ENCODE measurements around the gene SLC38A1.

Gene SLC38A1

GRCh38 chr12:46144433-46144832 is 124.4 kb downstream of the SLC38A1 start:
- no peak for TF ChIP-seq EP300 (IDR thresholded peaks at IDR 0.05; ENCODE audit: borderline replicate concordance)
- TF ChIP-seq ZBTB7A (IDR thresholded peaks at IDR 0.05; ENCODE audit: low read depth), result no peak
- no peak for TF ChIP-seq MAX (IDR thresholded peaks at IDR 0.05)
- TF ChIP-seq FOXM1 (IDR thresholded peaks at IDR 0.05; ENCODE audit: borderline replicate concordance, low read depth), result no peak
- TF ChIP-seq NFIC (IDR thresholded peaks at IDR 0.05), result no peak
- no peak for TF ChIP-seq TCF12 (IDR thresholded peaks at IDR 0.05; ENCODE audit: low read depth)
- TF ChIP-seq EGR1 (IDR thresholded peaks at IDR 0.05), result no peak
- no peak for TF ChIP-seq RAD21 (IDR thresholded peaks at IDR 0.05; ENCODE audit: low read depth)
- no peak for TF ChIP-seq CREB1 (IDR thresholded peaks at IDR 0.05; ENCODE audit: low read depth)
- TF ChIP-seq USF1 (IDR thresholded peaks at IDR 0.05), result no peak
- TF ChIP-seq TAF1 (IDR thresholded peaks at IDR 0.05; ENCODE audit: low read depth), result no peak
- no peak for TF ChIP-seq REST (IDR thresholded peaks at IDR 0.05; ENCODE audit: low read depth)
- no peak for TF ChIP-seq CEBPB (IDR thresholded peaks at IDR 0.05)
- no peak for TF ChIP-seq YY1 (IDR thresholded peaks at IDR 0.05; ENCODE audit: low read depth)
- no peak for TF ChIP-seq TEAD4 (IDR thresholded peaks at IDR 0.05)

GRCh38 chr12:46136249-46136648 is 132.6 kb downstream of the SLC38A1 start:
- no peak for TF ChIP-seq TAF1 (IDR thresholded peaks at IDR 0.05; ENCODE audit: low read depth)
- no peak for TF ChIP-seq EP300 (IDR thresholded peaks at IDR 0.05; ENCODE audit: borderline replicate concordance)
- TF ChIP-seq REST (IDR thresholded peaks at IDR 0.05; ENCODE audit: low read depth), result no peak
- TF ChIP-seq TCF12 (IDR thresholded peaks at IDR 0.05; ENCODE audit: low read depth), result no peak
- no peak for TF ChIP-seq YY1 (IDR thresholded peaks at IDR 0.05; ENCODE audit: low read depth)
- TF ChIP-seq RAD21 (IDR thresholded peaks at IDR 0.05; ENCODE audit: low read depth), result no peak
- TF ChIP-seq CEBPB (IDR thresholded peaks at IDR 0.05), result no peak
- no peak for TF ChIP-seq FOXM1 (IDR thresholded peaks at IDR 0.05; ENCODE audit: borderline replicate concordance, low read depth)
- no peak for TF ChIP-seq CREB1 (IDR thresholded peaks at IDR 0.05; ENCODE audit: low read depth)
- no peak for TF ChIP-seq EGR1 (IDR thresholded peaks at IDR 0.05)

- TF ChIP-seq ZBTB7A (IDR thresholded peaks at IDR 0.05; ENCODE audit: low read depth) (no peak), EGR1 (IDR thresholded peaks at IDR 0.05) (no peak), TAF1 (IDR thresholded peaks at IDR 0.05; ENCODE audit: low read depth) (no peak), NFIC (IDR thresholded peaks at IDR 0.05) (no peak), FOXM1 (IDR thresholded peaks at IDR 0.05; ENCODE audit: borderline replicate concordance, low read depth) (no peak), REST (IDR thresholded peaks at IDR 0.05; ENCODE audit: low read depth) (no peak), MAX (IDR thresholded peaks at IDR 0.05) (no peak), YY1 (IDR thresholded peaks at IDR 0.05; ENCODE audit: low read depth) (no peak), CEBPB (IDR thresholded peaks at IDR 0.05) (no peak), EP300 (IDR thresholded peaks at IDR 0.05; ENCODE audit: borderline replicate concordance) (no peak), TCF12 (IDR thresholded peaks at IDR 0.05; ENCODE audit: low read depth) (no peak), CREB1 (IDR thresholded peaks at IDR 0.05; ENCODE audit: low read depth) (no peak), USF1 (IDR thresholded peaks at IDR 0.05) (no peak), RAD21 (IDR thresholded peaks at IDR 0.05; ENCODE audit: low read depth) (no peak), TEAD4 (IDR thresholded peaks at IDR 0.05) (no peak)
Observed at GRCh38 chr12:46135750-46136149, 133.1 kb downstream of the SLC38A1 start.

- TF ChIP-seq CREB1 (IDR thresholded peaks at IDR 0.05; ENCODE audit: low read depth), result no peak
- TF ChIP-seq MAX (IDR thresholded peaks at IDR 0.05), result no peak
- no peak for TF ChIP-seq FOXM1 (IDR thresholded peaks at IDR 0.05; ENCODE audit: borderline replicate concordance, low read depth)
- no peak for TF ChIP-seq TAF1 (IDR thresholded peaks at IDR 0.05; ENCODE audit: low read depth)
- no peak for TF ChIP-seq USF1 (IDR thresholded peaks at IDR 0.05)
- no peak for TF ChIP-seq EGR1 (IDR thresholded peaks at IDR 0.05)
- no peak for TF ChIP-seq YY1 (IDR thresholded peaks at IDR 0.05; ENCODE audit: low read depth)
- TF ChIP-seq REST (IDR thresholded peaks at IDR 0.05; ENCODE audit: low read depth), result no peak
- TF ChIP-seq CEBPB (IDR thresholded peaks at IDR 0.05), result no peak
- no peak for TF ChIP-seq EP300 (IDR thresholded peaks at IDR 0.05; ENCODE audit: borderline replicate concordance)
Observed at GRCh38 chr12:46134852-46135251, 134.0 kb downstream of the SLC38A1 start.

All from Ishikawa (cell line).